Stimulated activated CD8-positive, alpha-beta memory T cell treated with anti-CD3 and anti-CD28 coated beads, Interleukin-4, amount 100 ng/mL, for 4 hours (primary cell): ENCODE measurements around the gene GCNT2.
"Not testable (repeated sequence)": the region's sequence is repeated elsewhere in the genome, so short reads cannot be mapped to it uniquely, and the experiment has no call there.

Source experiments
- DNase-seq, 2 donors: peaks; one replicate each; pipeline ENCODE4 v3.0.0-alpha.2; 2020; ENCODE audit warnings: low read depth in 2 of 2, low spot score in 1 of 2

GCNT2 gene

GRCh38 chr6:10578723-10579122, 57.6 kb downstream of the GCNT2 start:
- DNase-seq = no peak

GRCh38 chr6:10579803-10580202, 58.7 kb downstream of the GCNT2 start:
- DNase-seq = no peak

GRCh38 chr6:10580570-10580969, 59.4 kb downstream of the GCNT2 start:
- no peak for DNase-seq

GRCh38 chr6:10581402-10581801, 60.3 kb downstream of the GCNT2 start:
- not testable (repeated sequence) for DNase-seq

- DNase-seq = no peak
Measured at GRCh38 chr6:10582774-10583508, 61.8 kb downstream of the GCNT2 start.

- DNase-seq = no peak
Measured at GRCh38 chr6:10583509-10583901, 62.4 kb downstream of the GCNT2 start.

GRCh38 chr6:10584607-10585006, 63.5 kb downstream of the GCNT2 start:
- no peak for DNase-seq

- DNase-seq = no peak
Measured at GRCh38 chr6:10585209-10585845, 64.2 kb downstream of the GCNT2 start.

GRCh38 chr6:10586302-10586701, 65.2 kb downstream of the GCNT2 start:
- DNase-seq = no peak

- DNase-seq = no peak
Measured at GRCh38 chr6:10587656-10588406, 66.7 kb downstream of the GCNT2 start.

- no peak for DNase-seq
Measured at GRCh38 chr6:10588562-10589428, 67.6 kb downstream of the GCNT2 start.

- DNase-seq = no peak
Measured at GRCh38 chr6:10589429-10589727, 68.2 kb downstream of the GCNT2 start.

GRCh38 chr6:10589983-10590382, 68.8 kb downstream of the GCNT2 start:
- no peak for DNase-seq

- no peak for DNase-seq
Measured at GRCh38 chr6:10591422-10592160, 70.4 kb downstream of the GCNT2 start.

- no peak for DNase-seq
Measured at GRCh38 chr6:10595731-10596664, 74.8 kb downstream of the GCNT2 start.

- DNase-seq = no peak
Measured at GRCh38 chr6:10597499-10598001, 76.4 kb downstream of the GCNT2 start.

- DNase-seq = no peak
Measured at GRCh38 chr6:10598084-10598960, 77.2 kb downstream of the GCNT2 start.

GRCh38 chr6:10599046-10599445, 77.9 kb downstream of the GCNT2 start:
- no peak for DNase-seq
